HUES64 (cell line): ENCODE measurements around the gene NSMCE1.

Source experiments
- H3K27ac ChIP-seq: 2 replicates; pipeline ENCODE4 v1.7.0; 2013; ENCODE audit warnings: low read depth, low read length, inconsistent platforms
- H3K27me3 ChIP-seq: 2 replicates; pipeline ENCODE4 v1.6.1; 2013; ENCODE audit warnings: mild to moderate bottlenecking, low read length; ENCODE audit not compliant: insufficient read depth
- H3K36me3 ChIP-seq: 2 replicates; pipeline ENCODE4 v1.6.1; 2013; ENCODE audit warnings: mild to moderate bottlenecking, low read length; ENCODE audit not compliant: insufficient read depth
- H3K4me1 ChIP-seq: 2 replicates; pipeline ENCODE4 v1.6.1; 2013; ENCODE audit warnings: mild to moderate bottlenecking, low read length, moderate library complexity; ENCODE audit not compliant: insufficient read depth
- H3K4me3 ChIP-seq: 2 replicates; pipeline ENCODE4 v1.5.1; 2013; ENCODE audit warnings: mild to moderate bottlenecking, low read length, moderate library complexity
- H3K9ac ChIP-seq: 2 replicates; pipeline ENCODE4 v1.6.1; 2013; ENCODE audit warnings: mild to moderate bottlenecking, low read depth, low read length
- H3K9me3 ChIP-seq: 2 replicates; pipeline ENCODE4 v1.6.1; 2013; ENCODE audit warnings: low read depth, low read length; ENCODE audit not compliant: insufficient read depth
- WGBS: fragments of 150-250, 120-280 bp; methylation state at CpG from one replicate; pipeline ENCODE4 v1.1.7; 2013; ENCODE audit warnings: missing lambda C conversion rate; 5-methylcytosine and 5-hydroxymethylcytosine counted together

Gene NSMCE1

DNA sequence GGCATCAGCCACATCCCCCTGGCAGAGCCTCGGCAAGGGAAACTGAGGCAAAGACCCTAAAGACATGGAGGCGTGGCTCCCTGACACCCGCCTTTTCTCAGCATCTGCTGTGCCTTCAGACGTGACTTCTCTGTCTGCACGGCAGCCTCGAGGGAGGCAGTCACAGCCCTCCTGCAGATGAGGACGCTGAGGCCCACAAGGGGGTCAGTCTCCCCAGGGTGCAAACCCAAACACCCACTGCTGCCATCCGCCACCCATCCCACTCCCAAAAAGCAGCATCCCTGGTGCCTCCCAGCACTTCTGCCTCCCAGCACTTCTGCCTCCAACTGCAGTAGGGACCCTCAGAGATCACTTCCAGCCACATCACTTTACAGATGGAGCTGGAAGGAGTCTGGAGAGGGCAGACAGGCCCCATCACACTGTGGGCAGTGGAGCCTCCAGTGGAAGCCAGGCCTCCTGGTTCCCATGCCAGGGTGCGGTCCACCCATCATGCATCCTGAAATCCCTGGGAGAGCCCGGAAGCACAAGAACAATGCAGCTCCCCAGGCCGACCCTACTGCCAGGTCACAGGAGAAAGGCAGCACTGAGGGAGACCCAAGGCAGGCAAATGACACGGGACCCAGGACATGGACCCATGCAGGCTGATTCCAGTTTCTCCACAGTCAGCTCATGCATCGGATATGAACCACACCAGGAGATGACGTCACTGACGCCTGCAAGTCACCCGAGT, 41.4 kb downstream of the NSMCE1 start:
- Histone ChIP-seq H3K9ac (no peak overlapping the region), H3K4me1 (no peaks in the 10 kb centered on the region), H3K9me3 (no peaks in the 10 kb centered on the region), H3K36me3 (no peaks in the 10 kb centered on the region), H3K27me3 (no peaks in the 10 kb centered on the region), H3K27ac (no peak overlapping the region), H3K4me3 (no peak overlapping the region)
- WGBS: 92% methylated on average over 16 of the region's 16 CpGs

- no peak overlapping the region for H3K27ac ChIP-seq
- no peak overlapping the region for H3K4me3 ChIP-seq
- WGBS: 84% methylated on average over 20 of the region's 20 CpGs
- H3K27me3 ChIP-seq: no peaks in the 10 kb centered on the region
- H3K36me3 ChIP-seq: no peaks in the 10 kb centered on the region
- H3K9me3 ChIP-seq: no peaks in the 10 kb centered on the region
- no peaks in the 10 kb centered on the region for H3K4me1 ChIP-seq
- no peak overlapping the region for H3K9ac ChIP-seq
Observed at GRCh38 chr16:27226476-27226875, 42.1 kb downstream of the NSMCE1 start.

GRCh38 chr16:27225536-27226360, 42.8 kb downstream of the NSMCE1 start:
- H3K9me3 ChIP-seq: no peaks in the 10 kb centered on the region
- WGBS: 90% methylated on average over 27 of the region's 27 CpGs
- H3K4me1 ChIP-seq: no peaks in the 10 kb centered on the region
- no peak overlapping the region for H3K9ac ChIP-seq
- no peak overlapping the region for H3K27ac ChIP-seq
- H3K36me3 ChIP-seq: no peaks in the 10 kb centered on the region
- H3K27me3 ChIP-seq: no peaks in the 10 kb centered on the region
- no peak overlapping the region for H3K4me3 ChIP-seq

DNA sequence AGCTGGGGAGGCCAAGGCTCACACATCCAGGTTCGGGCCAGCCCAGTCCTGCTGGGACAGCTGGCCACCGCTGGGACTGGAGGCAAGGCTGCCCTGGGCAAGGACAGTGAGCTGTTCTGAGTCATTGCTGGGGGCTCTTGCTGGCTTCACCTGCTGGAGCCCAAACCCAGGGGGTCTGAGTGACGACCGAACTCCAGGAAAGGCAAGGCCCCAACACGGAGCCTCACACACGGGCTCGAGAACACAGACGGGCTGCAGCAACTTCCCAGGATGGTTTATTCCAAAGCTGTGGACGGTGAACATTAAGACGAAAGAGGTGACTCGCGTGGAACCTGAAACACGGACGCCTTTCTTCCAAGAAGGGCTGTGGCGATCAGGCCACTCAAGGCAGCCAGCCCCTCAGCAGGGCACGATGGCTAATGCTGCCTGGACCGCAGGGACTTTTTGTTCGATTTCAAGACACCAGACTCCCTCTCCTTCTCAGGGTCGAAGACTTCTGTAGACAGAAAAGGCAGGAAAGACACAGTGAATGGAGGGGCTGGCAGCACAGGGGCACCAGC, 43.8 kb downstream of the NSMCE1 start:
- Histone ChIP-seq H3K27me3 (no peaks in the 10 kb centered on the region), H3K36me3 (no peaks in the 10 kb centered on the region), H3K4me3 (no peak overlapping the region), H3K27ac (no peak overlapping the region), H3K9me3 (no peaks in the 10 kb centered on the region), H3K4me1 (no peaks in the 10 kb centered on the region), H3K9ac (no peak overlapping the region)
- whole genome bisulfite sequencing: 78% methylated on average over 19 of the region's 19 CpGs

DNA sequence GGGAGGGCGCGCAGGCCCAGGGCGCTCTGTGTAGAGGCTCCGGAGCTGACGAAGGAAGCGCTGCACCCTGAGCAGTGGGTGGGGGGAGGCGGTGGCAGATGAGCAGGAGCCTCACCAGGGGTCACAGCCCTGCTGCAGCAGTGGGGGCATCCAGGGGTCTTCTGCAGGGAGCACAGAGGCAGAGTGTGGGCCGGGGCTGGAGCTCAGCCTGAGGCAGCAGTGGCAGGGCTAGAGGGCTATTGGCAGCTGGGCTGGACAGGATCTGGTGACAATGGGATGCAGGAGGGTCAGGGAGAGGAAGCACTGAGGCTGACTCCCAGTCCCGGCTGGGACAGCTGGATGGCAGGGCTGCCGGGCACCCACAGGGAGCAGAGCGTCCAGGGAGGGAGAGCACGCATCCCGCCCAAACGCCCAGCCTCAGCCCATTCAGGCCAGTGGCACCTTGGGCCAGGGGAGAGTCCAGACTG, 44.3 kb downstream of the NSMCE1 start:
- Histone ChIP-seq H3K4me1 (no peaks in the 10 kb centered on the region), H3K27ac (no peak overlapping the region), H3K27me3 (no peaks in the 10 kb centered on the region), H3K4me3 (no peak overlapping the region), H3K36me3 (no peaks in the 10 kb centered on the region), H3K9ac (no peak overlapping the region), H3K9me3 (no peaks in the 10 kb centered on the region)
- WGBS: 96% methylated on average over 14 of the region's 14 CpGs

DNA sequence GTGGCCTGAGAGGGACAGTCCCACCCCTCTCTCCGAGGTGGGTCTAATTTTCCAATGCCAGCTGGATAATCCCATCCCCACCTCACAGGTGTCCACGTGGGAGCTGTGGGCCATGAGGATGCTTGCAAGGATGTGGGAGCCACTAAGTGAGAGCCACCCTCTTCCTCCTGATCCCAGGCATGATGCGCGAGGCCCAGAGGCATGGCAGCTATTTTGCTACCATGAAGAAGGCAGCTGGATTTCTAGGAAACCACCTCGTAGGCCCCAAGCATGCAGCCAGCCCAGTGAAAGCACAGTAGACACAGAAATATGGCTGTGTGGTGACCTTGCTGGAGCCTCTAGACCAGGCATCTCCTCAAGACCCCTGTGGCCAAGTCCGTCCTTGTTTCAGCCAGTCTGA, 44.9 kb downstream of the NSMCE1 start:
- H3K9me3 ChIP-seq: no peaks in the 10 kb centered on the region
- no peak overlapping the region for H3K27ac ChIP-seq
- no peaks in the 10 kb centered on the region for H3K4me1 ChIP-seq
- H3K27me3 ChIP-seq: no peaks in the 10 kb centered on the region
- H3K36me3 ChIP-seq: no peaks in the 10 kb centered on the region
- WGBS: 91% methylated on average over 6 of the region's 6 CpGs
- H3K4me3 ChIP-seq: no peak overlapping the region
- no peak overlapping the region for H3K9ac ChIP-seq

DNA sequence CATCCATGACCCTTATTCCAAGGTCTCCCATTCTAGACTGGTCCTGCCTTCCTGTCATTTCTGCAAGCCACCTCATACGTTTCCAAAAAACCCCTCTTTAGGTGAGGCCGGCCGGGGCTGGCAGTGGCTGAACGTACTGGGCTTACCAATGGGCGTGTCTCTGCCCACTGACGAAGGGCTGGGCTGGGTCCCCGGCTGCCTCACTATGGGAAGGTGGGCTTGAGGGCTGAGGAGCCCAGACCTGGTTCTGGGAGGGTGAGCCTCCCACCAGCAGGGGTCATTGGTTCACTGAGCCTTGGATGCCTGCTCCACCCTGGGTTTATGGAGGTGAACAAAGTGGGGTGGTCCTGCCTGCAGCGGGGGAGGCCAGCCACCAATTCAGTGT, 45.4 kb downstream of the NSMCE1 start:
- Histone ChIP-seq H3K9me3 (no peaks in the 10 kb centered on the region), H3K27ac (no peak overlapping the region), H3K27me3 (no peaks in the 10 kb centered on the region), H3K36me3 (no peaks in the 10 kb centered on the region), H3K9ac (no peak overlapping the region), H3K4me1 (no peaks in the 10 kb centered on the region), H3K4me3 (no peak overlapping the region)
- 86% methylated on average over 8 of the region's 8 CpGs for WGBS

DNA sequence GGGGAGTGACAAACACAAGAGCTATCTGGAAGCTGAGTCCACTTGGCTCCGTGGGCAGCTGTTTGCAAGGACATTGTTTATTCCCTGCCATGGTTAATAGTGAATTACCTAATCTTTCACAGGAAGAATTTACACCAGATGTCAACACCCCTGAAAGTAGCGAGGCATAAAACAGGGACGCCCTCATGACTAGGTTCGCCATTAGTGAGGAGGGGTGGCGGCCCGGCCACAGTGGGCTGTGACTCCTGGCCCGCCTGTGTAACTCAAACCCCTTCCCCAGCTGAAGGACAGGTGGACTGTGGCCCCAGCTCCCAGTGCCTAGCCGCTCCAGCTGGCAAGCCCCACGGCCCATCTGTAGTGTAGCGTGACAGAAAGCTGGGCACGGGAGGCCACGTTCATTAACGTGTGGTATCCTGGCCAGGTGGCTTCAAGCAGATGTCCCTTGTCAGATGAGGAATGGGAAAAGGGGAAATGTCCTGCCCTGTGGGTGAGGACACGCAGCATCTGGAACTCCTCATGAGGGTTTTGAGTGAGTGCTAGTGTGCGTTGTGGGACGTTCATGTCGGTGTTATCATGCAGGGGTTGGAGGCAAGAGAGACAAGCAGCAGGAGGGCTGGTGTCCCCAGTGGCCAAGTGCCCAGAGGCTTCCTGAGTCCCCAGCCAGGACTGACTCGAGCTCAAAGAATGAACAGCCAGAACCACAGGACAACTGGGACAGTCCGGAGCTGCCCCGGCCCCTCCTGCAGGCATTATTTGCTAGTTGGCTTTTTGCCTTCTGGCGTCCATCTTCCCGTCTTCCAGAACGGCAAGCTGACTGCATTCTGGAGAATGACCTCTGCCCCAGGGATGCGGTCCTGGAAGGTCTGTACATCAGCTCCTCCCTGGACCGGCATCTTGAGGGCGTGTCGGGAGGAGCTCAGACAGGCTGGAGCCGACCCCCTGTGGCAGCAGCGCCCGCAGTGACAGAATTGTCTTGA, 46.0 kb downstream of the NSMCE1 start:
- no peak overlapping the region for H3K4me3 ChIP-seq
- H3K27me3 ChIP-seq: no peaks in the 10 kb centered on the region
- 86% methylated on average over 30 of the region's 30 CpGs for WGBS
- H3K9me3 ChIP-seq: no peaks in the 10 kb centered on the region
- H3K36me3 ChIP-seq: peaks cover 3% of the 10 kb centered on the region; the same call in 1 of the 2 replicates
- H3K4me1 ChIP-seq: 0 out of 2 replicates have a peak, but pooled peaks cover 1% of the 10 kb centered on the region
- no peak overlapping the region for H3K27ac ChIP-seq
- no peak overlapping the region for H3K9ac ChIP-seq

DNA sequence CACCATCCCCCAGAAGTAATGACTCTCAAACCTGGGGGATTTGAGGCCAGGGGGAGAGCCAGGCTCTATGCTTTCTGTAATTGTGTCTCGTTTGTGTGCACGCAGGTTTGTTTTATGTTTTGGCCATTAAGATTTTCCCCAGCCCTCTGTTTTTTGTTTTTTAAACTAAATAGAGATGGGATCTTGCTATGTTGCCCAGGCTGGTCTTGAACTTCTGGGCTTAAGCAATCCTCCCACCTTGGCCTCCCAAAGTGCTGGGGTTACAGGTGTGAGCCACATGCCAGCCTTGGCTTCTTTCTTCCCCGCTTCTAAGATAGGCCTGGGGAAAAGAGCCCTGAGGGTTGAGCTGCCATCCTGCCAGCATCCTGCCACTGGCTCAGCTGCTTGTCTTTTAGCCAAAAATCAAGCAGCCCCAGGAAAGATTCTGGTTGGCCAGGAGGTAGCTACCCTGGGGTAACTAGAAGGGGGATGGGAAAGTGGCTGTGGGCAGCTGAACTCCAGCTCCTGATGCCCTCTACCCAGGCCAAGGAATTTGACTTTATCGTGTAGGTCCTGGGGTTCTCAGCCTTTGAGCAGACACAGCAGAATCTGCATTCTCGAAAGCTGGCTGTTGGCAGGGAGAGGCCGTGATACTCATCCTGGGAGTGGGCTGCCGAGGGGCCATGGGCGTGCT, 46.9 kb downstream of the NSMCE1 start:
- Histone ChIP-seq H3K27ac (no peak overlapping the region), H3K27me3 (no peaks in the 10 kb centered on the region), H3K4me3 (no peak overlapping the region), H3K4me1 (0 out of 2 replicates have a peak, but pooled peaks cover 4% of the 10 kb centered on the region), H3K9me3 (no peaks in the 10 kb centered on the region), H3K36me3 (peaks cover 3% of the 10 kb centered on the region; the same call in 1 of the 2 replicates), H3K9ac (no peak overlapping the region)
- 93% methylated on average over 6 of the region's 8 CpGs for WGBS

GRCh38 chr16:27220991-27221390, 47.6 kb downstream of the NSMCE1 start:
- H3K4me3 ChIP-seq: no peak overlapping the region
- H3K9me3 ChIP-seq: no peaks in the 10 kb centered on the region
- no peak overlapping the region for H3K27ac ChIP-seq
- H3K4me1 ChIP-seq: 0 out of 2 replicates have a peak, but pooled peaks cover 4% of the 10 kb centered on the region
- 95% methylated on average over 16 of the region's 16 CpGs for WGBS
- no peaks in the 10 kb centered on the region for H3K27me3 ChIP-seq
- H3K36me3 ChIP-seq: peaks cover 3% of the 10 kb centered on the region; the same call in 1 of the 2 replicates
- H3K9ac ChIP-seq: no peak overlapping the region
